Right hindlimb (tissue), 1 donor: ENCODE data around the gene RABGAP1L.
"Not testable (repeated sequence)": the region's sequence is repeated elsewhere in the genome, so short reads cannot be mapped to it uniquely, and the experiment has no call there.

Source experiments
- DNase-seq: peaks from one replicate; pipeline ENCODE4 v3.0.0-alpha.2; 2018

The RABGAP1L gene

GRCh38 chr1:174689524-174689923, 530.2 kb downstream of the RABGAP1L start:
- no peak for DNase-seq

GRCh38 chr1:174690266-174690665, 530.9 kb downstream of the RABGAP1L start:
- DNase-seq, result no peak

- DNase-seq, result no peak
Measured at GRCh38 chr1:174692313-174692712, 533.0 kb downstream of the RABGAP1L start.

- DNase-seq, result no peak
Measured at GRCh38 chr1:174693085-174693484, 533.8 kb downstream of the RABGAP1L start.

GRCh38 chr1:174693539-174693938, 534.2 kb downstream of the RABGAP1L start:
- not testable (repeated sequence) for DNase-seq

- DNase-seq, result no peak
Measured at GRCh38 chr1:174696026-174696821, 536.9 kb downstream of the RABGAP1L start.

GRCh38 chr1:174700314-174700713, 541.0 kb downstream of the RABGAP1L start:
- no peak for DNase-seq

GRCh38 chr1:174700775-174701174, 541.5 kb downstream of the RABGAP1L start:
- DNase-seq, result no peak

GRCh38 chr1:174701565-174701964, 542.2 kb downstream of the RABGAP1L start:
- no peak for DNase-seq

GRCh38 chr1:174702011-174702410, 542.7 kb downstream of the RABGAP1L start:
- no peak for DNase-seq

GRCh38 chr1:174703309-174703708, 544.0 kb downstream of the RABGAP1L start:
- DNase-seq, result no peak

- DNase-seq, result no peak
Measured at GRCh38 chr1:174704300-174704699, 545.0 kb downstream of the RABGAP1L start.

- DNase-seq, result no peak
Measured at GRCh38 chr1:174710868-174711845, 551.8 kb downstream of the RABGAP1L start.

- DNase-seq, result not testable (repeated sequence)
Measured at GRCh38 chr1:174711848-174712247, 552.5 kb downstream of the RABGAP1L start.

- DNase-seq, result no peak
Measured at GRCh38 chr1:174712541-174712940, 553.2 kb downstream of the RABGAP1L start.

GRCh38 chr1:174713796-174714195, 554.5 kb downstream of the RABGAP1L start:
- DNase-seq, result no peak

GRCh38 chr1:174719194-174719593, 559.9 kb downstream of the RABGAP1L start:
- no peak for DNase-seq

- DNase-seq, result no peak
Measured at GRCh38 chr1:174720618-174721017, 561.3 kb downstream of the RABGAP1L start.

- no peak for DNase-seq
Measured at GRCh38 chr1:174721246-174721645, 561.9 kb downstream of the RABGAP1L start.

- no peak for DNase-seq
Measured at GRCh38 chr1:174723816-174724215, 564.5 kb downstream of the RABGAP1L start.

- no peak for DNase-seq
Measured at GRCh38 chr1:174724219-174724618, 564.9 kb downstream of the RABGAP1L start.

- DNase-seq, result no peak
Measured at GRCh38 chr1:174726167-174726879, 567.0 kb downstream of the RABGAP1L start.
